ENCODE data around the gene PCDHGA5. TPM values are rescaled to one million over a fixed set of nuclear protein-coding genes. Genes with fewer than 3 reads are reported as not detected.
"Not testable (repeated sequence)": the region's sequence is repeated elsewhere in the genome, so short reads cannot be mapped to it uniquely, and the experiment has no call there.

Gene PCDHGA5
- total RNA-seq, 2 donors from 2014 or later, result 4.0 to 5.0 TPM

- no peak for DNase-seq (ENCODE audit: low spot score)
- TF ChIP-seq CTCF (IDR thresholded peaks at IDR 0.05), result no peak
- H3K36me3 ChIP-seq, result no peaks in the 10 kb centered on the region
- no peak overlapping the region for H3K4me3 ChIP-seq
- peak overlapping the region; percentile 46 to 67 for H3K27ac ChIP-seq
- H3K4me1 ChIP-seq, result no peaks in the 10 kb centered on the region
- H3K27me3 ChIP-seq, result no peaks in the 10 kb centered on the region
- peaks cover 33 to 79% of the 10 kb centered on the region in 2 donors for H3K9me3 ChIP-seq
Observed at GRCh38 chr5:141342773-141343172, 21.2 kb upstream of the PCDHGA5 start.

GRCh38 chr5:141343242-141343952, 20.6 kb upstream of the PCDHGA5 start, which contains the start of gene PCDHGA3:
Gene PCDHGA3, plus strand, starts transcription at chr5:141343829. Its CDS starts 205 bp downstream, at chr5:141344034.
- Histone ChIP-seq H3K27ac (peak within 1 kb of the TSS; percentile 67 to 68), H3K9me3 (peaks cover 33 to 79% of the 10 kb centered on the region in 2 donors), H3K4me1 (no peaks in the 10 kb centered on the region), H3K36me3 (no peaks in the 10 kb centered on the region), H3K27me3 (no peaks in the 10 kb centered on the region), H3K4me3 (peak within 1 kb of the TSS; percentile 35 to 48)
- no peak for DNase-seq (ENCODE audit: low spot score)
- peak; percentile 31 to 66 for TF ChIP-seq CTCF (IDR thresholded peaks at IDR 0.05)

GRCh38 chr5:141343953-141344463, 20.0 kb upstream of the PCDHGA5 start:
- Histone ChIP-seq H3K27ac (peak overlapping the region; percentile 67 to 68), H3K9me3 (peaks cover 31 to 81% of the 10 kb centered on the region in 2 donors), H3K27me3 (no peaks in the 10 kb centered on the region), H3K4me1 (no peaks in the 10 kb centered on the region), H3K4me3 (peak overlapping the region; percentile 35 to 48), H3K36me3 (no peaks in the 10 kb centered on the region)
- DNase-seq (ENCODE audit: low spot score), result no peak
- TF ChIP-seq CTCF (IDR thresholded peaks at IDR 0.05), result peak in 1 of 2 donors; percentile 1

- no peaks in the 10 kb centered on the region for H3K27me3 ChIP-seq
- H3K27ac ChIP-seq, result no peak overlapping the region
- H3K9me3 ChIP-seq, result peaks cover 19 to 79% of the 10 kb centered on the region in 2 donors
- H3K36me3 ChIP-seq, result no peaks in the 10 kb centered on the region
- no peaks in the 10 kb centered on the region for H3K4me1 ChIP-seq
- TF ChIP-seq CTCF (IDR thresholded peaks at IDR 0.05), result no peak
- no peak overlapping the region for H3K4me3 ChIP-seq
- DNase-seq (ENCODE audit: low spot score), result no peak
Observed at GRCh38 chr5:141345327-141345726, 18.6 kb upstream of the PCDHGA5 start.

GRCh38 chr5:141346017-141346416, 17.9 kb upstream of the PCDHGA5 start:
- DNase-seq (ENCODE audit: low spot score); H3K27me3 ChIP-seq; H3K36me3 ChIP-seq; H3K4me3 ChIP-seq; H3K4me1 ChIP-seq; H3K27ac ChIP-seq: not testable (repeated sequence)
- H3K9me3 ChIP-seq, result peaks cover 19 to 82% of the 10 kb centered on the region in 2 donors

- Histone ChIP-seq H3K27ac (no peak within 1 kb of the TSS), H3K36me3 (no peaks in the 10 kb centered on the region), H3K9me3 (peaks cover 10 to 84% of the 10 kb centered on the region in 2 donors), H3K4me3 (peak within 1 kb of the TSS in 1 of 2 donors; percentile 21), H3K27me3 (no peaks in the 10 kb centered on the region), H3K4me1 (no peaks in the 10 kb centered on the region)
- DNase-seq (ENCODE audit: low spot score), result no peak
- peak; percentile 11 to 66 for TF ChIP-seq CTCF (IDR thresholded peaks at IDR 0.05)
Observed at GRCh38 chr5:141349917-141350619, 13.9 kb upstream of the PCDHGA5 start, which contains the start of gene PCDHGB1. Gene PCDHGB1, plus strand, starts transcription at chr5:141350099. Its CDS starts 162 bp downstream, at chr5:141350261.

Data from right atrium auricular region (tissue), 2 donors.